Measurements from ENCODE around the gene FASLG.
A peak's percentile ranks its signal among the peaks of the same experiment; 100 is the strongest.
"Not testable (repeated sequence)": the region's sequence is repeated elsewhere in the genome, so short reads cannot be mapped to it uniquely, and the experiment has no call there.

Gene FASLG

DNA sequence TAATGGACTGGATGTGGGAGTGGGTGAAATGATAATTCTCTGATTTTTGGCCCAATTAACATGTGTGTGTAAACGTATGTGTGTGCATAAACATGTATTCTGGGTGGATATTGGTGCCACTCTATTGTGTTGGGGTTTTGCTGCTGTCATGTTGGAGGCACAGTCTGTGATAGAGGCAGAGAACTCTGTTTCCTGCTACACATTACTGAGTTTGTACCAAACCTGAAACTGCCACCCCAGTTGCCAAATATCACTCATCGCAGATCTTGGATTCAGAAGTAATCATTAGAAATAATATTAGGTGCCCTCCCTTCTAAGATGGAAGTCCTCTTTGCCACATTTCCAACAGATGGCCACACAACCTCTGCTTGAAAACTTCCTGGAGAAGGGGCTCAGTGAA is 13.8 kb downstream of the FASLG start:
- TF ChIP-seq PAX5 (IDR thresholded peaks at IDR 0.05; ENCODE audit: insufficient read depth, low read length, severe bottlenecking) (no peak), POLR2AphosphoS5 (IDR thresholded peaks at IDR 0.05; ENCODE audit: low read depth, low read length) (no peak), SPI1 (IDR thresholded peaks at IDR 0.05; ENCODE audit: low read depth, low read length) (no peak), POU2F2 (IDR thresholded peaks at IDR 0.05; ENCODE audit: low read depth, low read length) (no peak), TAF1 (IDR thresholded peaks at IDR 0.05; ENCODE audit: low read depth, low read length) (no peak), POLR2A (IDR thresholded peaks at IDR 0.05; ENCODE audit: low read depth, low read length) (no peak)
- FAIRE-seq (peak; percentile 26), DNase-seq (ENCODE audit: insufficient read length, low spot score) (no peak)

DNA sequence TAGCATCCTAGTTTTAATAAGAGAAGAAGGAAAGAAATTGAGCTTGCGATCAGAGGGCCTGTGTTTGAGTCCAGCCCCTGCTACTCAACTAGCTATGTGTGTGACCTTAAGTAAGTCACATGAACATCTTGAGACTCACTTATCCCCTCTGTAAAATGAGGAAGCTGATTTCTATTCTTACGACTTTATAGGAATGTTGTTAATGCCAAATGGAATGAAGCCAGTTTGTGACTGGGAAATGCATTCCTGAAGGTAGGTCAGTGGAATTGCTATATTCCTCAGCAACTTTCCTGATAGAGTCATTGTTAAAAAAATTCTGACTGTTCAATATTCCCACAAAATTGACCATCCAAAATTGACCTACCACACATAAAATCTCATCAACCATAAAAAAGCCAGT is 14.9 kb downstream of the FASLG start:
- no peak for FAIRE-seq
- no peak for DNase-seq (ENCODE audit: insufficient read length, low spot score)
- TF ChIP-seq PAX5 (IDR thresholded peaks at IDR 0.05; ENCODE audit: insufficient read depth, low read length, severe bottlenecking) (no peak), POLR2AphosphoS5 (IDR thresholded peaks at IDR 0.05; ENCODE audit: low read depth, low read length) (no peak), TAF1 (IDR thresholded peaks at IDR 0.05; ENCODE audit: low read depth, low read length) (no peak), SPI1 (IDR thresholded peaks at IDR 0.05; ENCODE audit: low read depth, low read length) (no peak), POU2F2 (IDR thresholded peaks at IDR 0.05; ENCODE audit: low read depth, low read length) (no peak), POLR2A (IDR thresholded peaks at IDR 0.05; ENCODE audit: low read depth, low read length) (no peak)

DNA sequence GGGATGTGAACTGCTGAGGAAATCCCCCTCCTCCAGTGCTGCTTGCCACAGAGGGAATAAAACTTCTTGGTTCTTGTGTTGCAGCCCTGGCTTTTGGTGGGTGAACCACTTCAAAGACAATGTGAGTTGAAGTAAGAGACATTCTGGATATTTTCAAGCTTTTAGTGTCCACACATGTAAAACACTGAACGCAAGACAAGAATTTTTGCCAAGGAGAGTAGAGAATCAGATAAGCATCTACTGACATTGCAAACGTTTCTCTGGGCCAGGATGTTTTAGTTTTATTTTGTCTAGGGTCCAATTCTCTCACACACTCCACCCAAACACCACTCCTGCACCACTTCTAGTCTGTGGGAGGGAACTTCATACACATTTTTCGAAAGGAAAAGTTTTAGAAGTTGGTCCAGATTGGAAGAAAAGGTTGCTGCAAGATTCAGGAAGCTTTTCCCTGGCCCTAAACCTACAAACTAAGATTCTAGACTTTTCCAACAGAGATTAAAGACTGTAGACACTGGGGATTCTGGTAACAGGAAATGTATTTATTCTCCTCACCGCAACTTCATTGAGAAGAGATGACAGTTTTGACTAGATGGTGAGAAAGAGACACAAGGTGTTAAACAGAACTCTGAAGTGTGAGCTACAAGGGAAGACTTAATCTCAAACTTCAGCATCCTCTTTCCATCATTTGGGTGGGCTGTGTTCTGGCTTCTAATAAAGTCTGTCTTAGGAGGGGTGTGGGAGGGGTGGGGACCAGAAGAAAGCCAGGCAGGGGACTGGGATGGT is 16.1 kb downstream of the FASLG start:
- TF ChIP-seq POU2F2 (IDR thresholded peaks at IDR 0.05; ENCODE audit: low read depth, low read length) (no peak), SPI1 (IDR thresholded peaks at IDR 0.05; ENCODE audit: low read depth, low read length) (no peak)
- no peak for FAIRE-seq
- DNase-seq (ENCODE audit: insufficient read length, low spot score): no peak

DNA sequence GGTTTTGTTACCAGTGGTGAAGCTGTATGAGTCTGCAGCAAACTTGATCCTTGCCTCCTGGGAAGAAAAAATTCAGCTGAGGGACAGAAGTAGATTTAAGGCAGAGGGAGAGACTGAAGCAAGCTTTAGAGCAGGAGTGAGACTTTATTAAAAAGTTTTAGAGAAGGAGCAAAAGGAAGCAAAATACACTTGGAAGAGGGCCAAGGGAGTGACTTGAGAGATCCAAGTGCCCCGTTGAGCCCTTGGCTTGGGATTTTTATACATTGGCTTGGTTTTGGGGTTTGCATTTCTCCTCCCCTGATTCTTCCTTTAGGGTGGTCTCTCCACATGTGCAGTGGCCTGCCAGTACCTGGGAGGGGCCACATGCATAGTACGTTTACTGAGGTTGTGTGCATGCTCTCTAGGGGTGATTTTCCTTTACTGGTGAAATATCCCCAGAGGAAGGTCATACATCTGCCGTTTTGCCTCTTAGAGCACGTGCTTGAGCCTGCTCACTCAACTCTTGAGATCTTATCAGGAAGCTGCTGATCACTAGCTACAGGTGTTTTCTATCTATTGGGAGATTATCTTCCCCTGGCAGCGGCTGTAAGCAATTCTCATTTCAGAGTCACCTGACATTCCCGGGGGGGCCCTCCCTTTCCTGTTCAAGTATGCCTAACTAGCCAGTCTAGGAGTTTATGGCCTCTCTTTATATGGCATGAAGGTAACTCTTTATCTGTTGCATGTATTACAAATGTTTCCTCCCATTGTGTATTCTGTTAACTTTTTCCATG is 20.3 kb downstream of the FASLG start:
- FAIRE-seq: no peak

DNA sequence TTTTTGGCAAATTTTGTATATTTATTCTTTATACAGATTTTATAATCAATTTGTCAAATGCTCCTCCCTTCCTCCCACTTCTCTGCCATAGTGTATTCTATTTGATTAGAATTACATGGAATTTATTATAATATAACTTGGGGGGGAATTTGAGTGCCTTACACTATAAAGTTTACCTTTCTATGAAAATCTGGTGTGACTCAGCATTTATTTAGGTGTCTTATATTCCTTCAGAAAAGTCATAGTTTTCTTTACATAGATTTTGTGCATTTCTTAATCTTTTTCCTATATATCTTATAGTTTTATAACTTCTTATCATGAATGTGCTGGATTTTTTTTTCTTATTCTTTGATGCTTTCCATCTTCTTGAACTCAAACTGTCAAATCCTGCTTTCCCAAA is 21.3 kb downstream of the FASLG start:
- TF ChIP-seq SPI1 (IDR thresholded peaks at IDR 0.05; ENCODE audit: low read depth, low read length) (no peak), POLR2AphosphoS5 (IDR thresholded peaks at IDR 0.05; ENCODE audit: low read depth, low read length) (no peak)
- no peak for DNase-seq (ENCODE audit: insufficient read length, low spot score)
- no peak for FAIRE-seq

More for the DNA sequence above, 20.3 kb downstream of the FASLG start:
- no peak for DNase-seq (ENCODE audit: insufficient read length, low spot score)
- no peak for TF ChIP-seq SPI1 (IDR thresholded peaks at IDR 0.05; ENCODE audit: low read depth, low read length)
- TF ChIP-seq PAX5 (IDR thresholded peaks at IDR 0.05; ENCODE audit: insufficient read depth, low read length, severe bottlenecking): no peak
- TF ChIP-seq POLR2A (IDR thresholded peaks at IDR 0.05; ENCODE audit: low read depth, low read length): no peak
- no peak for TF ChIP-seq POLR2AphosphoS5 (IDR thresholded peaks at IDR 0.05; ENCODE audit: low read depth, low read length)

DNA sequence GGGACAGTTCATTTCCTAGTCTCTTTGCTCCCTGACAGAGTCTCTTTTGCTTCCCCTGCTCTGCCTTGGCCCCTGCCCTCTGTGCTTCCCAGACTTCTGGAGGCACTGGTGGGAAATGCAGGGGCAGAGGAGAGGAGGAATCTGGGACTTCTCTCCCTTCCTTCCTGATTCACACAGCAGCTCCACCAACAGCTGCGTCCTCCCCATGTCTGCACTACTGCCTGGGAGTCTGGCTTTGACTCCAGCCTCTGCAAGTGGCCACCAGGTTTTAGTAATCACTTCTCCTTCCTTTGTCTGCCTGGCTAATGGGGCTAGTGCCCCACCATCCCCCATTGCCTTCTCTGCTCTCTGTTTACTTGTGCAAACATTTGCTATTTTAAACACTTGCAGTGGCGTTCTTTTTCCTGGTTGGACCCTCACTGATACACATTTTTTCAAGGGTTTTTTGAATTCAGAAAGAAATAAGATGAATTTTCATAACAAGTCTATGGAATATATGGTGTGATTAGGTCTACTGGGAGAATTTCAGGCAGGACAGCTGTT is 21.9 kb downstream of the FASLG start:
- TF ChIP-seq SPI1 (IDR thresholded peaks at IDR 0.05; ENCODE audit: low read depth, low read length) (no peak), TAF1 (IDR thresholded peaks at IDR 0.05; ENCODE audit: low read depth, low read length) (no peak), PAX5 (IDR thresholded peaks at IDR 0.05; ENCODE audit: insufficient read depth, low read length, severe bottlenecking) (no peak), POLR2A (IDR thresholded peaks at IDR 0.05; ENCODE audit: low read depth, low read length) (no peak), POU2F2 (IDR thresholded peaks at IDR 0.05; ENCODE audit: low read depth, low read length) (no peak), POLR2AphosphoS5 (IDR thresholded peaks at IDR 0.05; ENCODE audit: low read depth, low read length) (no peak)
- no peak for DNase-seq (ENCODE audit: insufficient read length, low spot score)
- FAIRE-seq: no peak

DNA sequence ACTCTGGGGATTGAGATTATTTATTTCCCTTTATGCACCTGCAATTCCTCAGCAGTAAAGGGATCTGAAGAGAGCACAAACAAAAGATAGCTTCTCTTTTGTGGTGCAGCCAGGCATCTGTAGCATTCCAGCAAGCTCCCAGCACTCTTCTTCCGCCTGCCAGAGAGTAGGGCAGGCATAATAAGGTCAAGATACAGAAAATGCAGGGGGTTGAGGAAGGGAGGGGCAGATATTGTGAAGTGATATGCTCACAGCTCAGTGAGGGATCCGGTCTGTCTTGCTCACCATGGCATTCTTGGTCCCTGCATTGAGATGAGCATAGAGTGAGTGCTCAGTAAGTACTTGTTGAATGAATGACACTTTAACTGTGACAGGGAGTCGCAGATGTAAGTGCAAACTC is 23.9 kb downstream of the FASLG start:
- no peak for FAIRE-seq
- TF ChIP-seq POLR2A (IDR thresholded peaks at IDR 0.05; ENCODE audit: low read depth, low read length): no peak
- TF ChIP-seq TAF1 (IDR thresholded peaks at IDR 0.05; ENCODE audit: low read depth, low read length): no peak
- no peak for TF ChIP-seq POU2F2 (IDR thresholded peaks at IDR 0.05; ENCODE audit: low read depth, low read length)
- TF ChIP-seq PAX5 (IDR thresholded peaks at IDR 0.05; ENCODE audit: insufficient read depth, low read length, severe bottlenecking): no peak
- no peak for TF ChIP-seq SPI1 (IDR thresholded peaks at IDR 0.05; ENCODE audit: low read depth, low read length)
- TF ChIP-seq POLR2AphosphoS5 (IDR thresholded peaks at IDR 0.05; ENCODE audit: low read depth, low read length): no peak
- no peak for DNase-seq (ENCODE audit: insufficient read length, low spot score)

DNA sequence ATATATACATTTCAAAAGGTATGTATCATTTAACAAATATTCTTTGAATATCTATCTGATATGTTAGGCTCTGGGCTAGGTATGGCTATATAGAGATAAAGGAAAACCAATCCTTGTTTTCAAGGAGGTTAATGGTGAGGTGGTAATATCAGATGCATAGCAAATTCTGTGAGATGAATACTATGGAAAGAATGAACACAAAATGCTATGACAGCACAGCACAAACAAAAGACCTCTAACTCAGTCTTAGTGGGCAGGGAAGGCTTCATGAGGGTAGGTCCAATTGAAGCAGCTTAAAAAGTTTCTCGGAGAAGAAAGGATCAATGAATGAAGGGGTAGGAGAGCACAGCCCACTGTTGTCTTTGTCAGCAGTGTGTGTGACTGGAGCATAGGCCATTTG is 27.2 kb downstream of the FASLG start:
- DNase-seq (ENCODE audit: insufficient read length, low spot score): no peak
- TF ChIP-seq SPI1 (IDR thresholded peaks at IDR 0.05; ENCODE audit: low read depth, low read length) (no peak), PAX5 (IDR thresholded peaks at IDR 0.05; ENCODE audit: insufficient read depth, low read length, severe bottlenecking) (no peak), POLR2AphosphoS5 (IDR thresholded peaks at IDR 0.05; ENCODE audit: low read depth, low read length) (no peak), TAF1 (IDR thresholded peaks at IDR 0.05; ENCODE audit: low read depth, low read length) (no peak), POU2F2 (IDR thresholded peaks at IDR 0.05; ENCODE audit: low read depth, low read length) (no peak), POLR2A (IDR thresholded peaks at IDR 0.05; ENCODE audit: low read depth, low read length) (no peak)
- FAIRE-seq: no peak

DNA sequence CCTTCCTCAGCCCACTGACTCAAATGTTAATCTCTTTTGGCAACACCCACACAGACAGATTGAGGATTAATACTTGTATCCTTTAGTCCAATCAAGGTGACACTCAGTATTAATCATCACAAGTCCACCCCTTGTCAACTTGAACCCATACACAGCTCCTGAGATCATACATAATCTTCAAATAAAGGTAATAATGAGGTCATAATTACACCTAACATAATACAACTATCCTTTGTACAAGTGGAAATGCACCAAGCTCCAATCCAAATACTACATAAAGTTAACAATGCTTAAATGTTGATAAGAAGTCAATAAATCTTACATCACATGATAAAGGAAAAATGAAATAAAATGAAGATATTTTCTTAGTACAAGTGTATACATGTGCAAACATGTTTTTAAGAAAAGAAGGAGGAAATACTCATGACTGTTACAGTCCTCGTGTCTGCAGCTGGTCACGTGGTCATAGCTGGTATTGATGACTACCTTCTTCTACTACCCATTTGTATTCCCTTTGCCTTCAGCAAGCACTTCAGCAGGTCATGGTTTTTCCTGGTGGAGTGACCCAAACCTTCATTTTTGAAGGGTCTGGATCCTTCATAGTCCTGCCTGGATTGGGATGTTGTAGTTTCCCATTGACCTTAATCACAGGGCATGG is 29.7 kb downstream of the FASLG start:
- FAIRE-seq; DNase-seq (ENCODE audit: insufficient read length, low spot score): not testable (repeated sequence)

DNA sequence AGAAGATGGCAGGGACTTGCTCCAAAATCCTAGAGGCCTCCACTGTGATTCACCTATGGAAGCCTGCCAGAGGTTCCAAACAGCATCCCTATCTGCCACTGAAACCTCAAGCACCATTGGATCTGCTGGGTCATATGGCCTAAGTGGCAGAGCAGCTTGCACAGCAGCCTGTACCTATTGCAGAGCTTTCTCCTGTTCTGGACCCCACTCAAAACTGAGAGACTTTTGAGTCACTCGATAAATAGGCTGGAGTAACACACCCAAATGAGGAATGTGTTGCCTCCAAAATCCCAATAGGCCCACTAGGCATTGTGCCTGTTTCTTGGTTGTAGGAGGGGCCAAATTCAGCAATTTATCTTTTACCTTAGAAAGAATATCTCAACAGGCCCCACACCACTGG is 32.0 kb downstream of the FASLG start:
- not testable (repeated sequence) for FAIRE-seq; DNase-seq (ENCODE audit: insufficient read length, low spot score)
